A673 (cell line): ENCODE measurements around the gene HNF1B. TPM values are rescaled to one million over a fixed set of nuclear protein-coding genes. Genes with fewer than 3 reads are reported as not detected.

ENCODE experiments used
- BruUV-seq: library from RNA; stranded (reverse); fragments of 400-500 nt; replicated peaks from 2 replicates; lab custom pipeline; 2021; lab: Mats Ljungman, UMichigan
- CTCF ChIA-PET: fragments of 300-600 bp; sonication (Branson Sonifier 250); formaldehyde crosslinking; loops from one replicate; lab custom pipeline; 2022; ENCODE audit warnings: antibody characterized with exemption; lab: Charles Lee
- POLR2A ChIA-PET: fragments of 300-600 bp; sonication (Branson Sonifier 250); formaldehyde crosslinking; loops from one replicate; lab custom pipeline; 2022; ENCODE audit warnings: antibody characterized with exemption; ENCODE audit not compliant: low non-redundant PET; lab: Charles Lee
- DNase-seq: peaks from one replicate; pipeline ENCODE4 v3.0.0-alpha.2; 2015; ENCODE audit warnings: low spot score
- H3K27ac ChIP-seq: fragments of 200-600 bp; sonication (generic); 2 replicates; pipeline ENCODE4 v1.5.1; 2016; ENCODE audit warnings: mixed run types, low read depth, mild to moderate bottlenecking, mixed read lengths, antibody characterized with exemption, low read length; ENCODE audit not compliant: poor library complexity, severe bottlenecking
- H3K27me3 ChIP-seq: fragments of 200-600 bp; sonication (generic); replicated peaks from 2 replicates; pipeline ENCODE4 v1.6.1; 2017; ENCODE audit warnings: mixed run types, low read depth, mild to moderate bottlenecking, mixed read lengths, antibody characterized with exemption, low read length; ENCODE audit not compliant: insufficient read depth, poor library complexity
- H3K36me3 ChIP-seq: fragments of 200-600 bp; sonication (generic); 2 replicates; pipeline ENCODE4 v1.6.1; 2016; ENCODE audit warnings: mixed run types, mild to moderate bottlenecking, mixed read lengths, antibody characterized with exemption, low read length; ENCODE audit not compliant: insufficient read depth, poor library complexity, severe bottlenecking
- H3K4me1 ChIP-seq: fragments of 200-600 bp; sonication (generic); 2 replicates; pipeline ENCODE4 v1.6.1; 2017; ENCODE audit warnings: mixed run types, mild to moderate bottlenecking, mixed read lengths, antibody characterized with exemption, low read length; ENCODE audit not compliant: insufficient read depth, poor library complexity, severe bottlenecking
- H3K4me3 ChIP-seq: fragments of 200-600 bp; sonication (generic); 2 replicates; pipeline ENCODE4 v1.5.1; 2016; ENCODE audit warnings: low read depth, mixed run types, mild to moderate bottlenecking, mixed read lengths, low read length; ENCODE audit not compliant: poor library complexity, severe bottlenecking
- H3K9me3 ChIP-seq: fragments of 200-600 bp; sonication (generic); 2 replicates; pipeline ENCODE4 v1.6.1; 2016; ENCODE audit warnings: mixed run types, low read depth, mild to moderate bottlenecking, mixed read lengths, antibody characterized with exemption, low read length; ENCODE audit not compliant: poor library complexity, severe bottlenecking
- CTCF ChIP-seq: fragments of 300-800, 200-600 bp; sonication (generic); conservative IDR thresholded peaks from 2 replicates; pipeline ENCODE4 v1.5.1; 2017; ENCODE audit warnings: low read depth, mild to moderate bottlenecking, antibody characterized with exemption, low read length, moderate library complexity, mixed read lengths
- EZH2 ChIP-seq: fragments of 200-600 bp; sonication (generic); IDR thresholded peaks from 2 replicates; pipeline ENCODE4 v1.6.1; 2017; ENCODE audit warnings: borderline replicate concordance, low read depth, mild to moderate bottlenecking, mixed read lengths, antibody characterized with exemption, low read length; ENCODE audit not compliant: poor library complexity, severe bottlenecking
- intact Hi-C: fragments of 100-400 bp; cut with micrococcal nuclease; formaldehyde crosslinking; loops from one replicate; pipeline ENCODE4 v1.10.0; 2022; ENCODE audit not compliant: unreplicated experiment
- total RNA-seq: library from RNA; stranded (reverse); gene quantifications from 2 replicates; pipeline ENCODE4 v1.2.3, GENCODE V29; 2021

The HNF1B gene
- total RNA-seq, 1 experiment from 2014 or later, result not detected

- DNase-seq, result no peak
- TF ChIP-seq CTCF (no peak), EZH2 (no peak)
- H3K27me3 ChIP-seq, result peaks cover 22% of the 10 kb centered on the region
- no peak overlapping the region for H3K27ac ChIP-seq
- no peaks in the 10 kb centered on the region for H3K36me3 ChIP-seq
- POLR2A ChIA-PET, result no interaction called here
- no peaks in the 10 kb centered on the region for H3K9me3 ChIP-seq
- H3K4me3 ChIP-seq, result no peak overlapping the region
- no TSS peak for BruUV-seq
- no peaks in the 10 kb centered on the region for H3K4me1 ChIP-seq
- CTCF ChIA-PET, result no interaction called here
- intact Hi-C loops, result no loop called here
These were observed 9.7 kb downstream of the HNF1B start for GRCh38 chr17:37735165-37735564.

GRCh38 chr17:37732316-37732715 lies 12.5 kb downstream of the HNF1B start:
- Histone ChIP-seq H3K27me3 (no peaks in the 10 kb centered on the region), H3K27ac (no peak overlapping the region), H3K4me1 (no peaks in the 10 kb centered on the region), H3K36me3 (no peaks in the 10 kb centered on the region), H3K9me3 (no peaks in the 10 kb centered on the region), H3K4me3 (no peak overlapping the region)
- TF ChIP-seq EZH2, result no peak
- TF ChIP-seq CTCF, result no peak
- ChIA-PET CTCF (no interaction called here), POLR2A (no interaction called here)
- DNase-seq, result no peak
- BruUV-seq, result no TSS peak
- intact Hi-C loops, result no loop called here

- no TSS peak for BruUV-seq
- Histone ChIP-seq H3K27me3 (no peaks in the 10 kb centered on the region), H3K4me3 (no peak overlapping the region), H3K27ac (no peak overlapping the region), H3K36me3 (no peaks in the 10 kb centered on the region), H3K9me3 (no peaks in the 10 kb centered on the region), H3K4me1 (no peaks in the 10 kb centered on the region)
- no peak for TF ChIP-seq EZH2
- no peak for TF ChIP-seq CTCF
- intact Hi-C loops, result no loop called here
- ChIA-PET CTCF (no interaction called here), POLR2A (no interaction called here)
- DNase-seq, result no peak
These were observed 13.8 kb downstream of the HNF1B start for GRCh38 chr17:37731056-37731455.
